UCSD-AML1 (cell line): ENCODE measurements around the gene RAB3GAP2.
"Not testable (repeated sequence)": the region's sequence is repeated elsewhere in the genome, so short reads cannot be mapped to it uniquely, and the experiment has no call there.

Experiments used
- DNase-seq: peaks from one replicate; lab custom pipeline; 2025; ENCODE audit not compliant: unreplicated experiment; lab: John Stamatoyannopoulos, UW

RAB3GAP2 gene, protein sequence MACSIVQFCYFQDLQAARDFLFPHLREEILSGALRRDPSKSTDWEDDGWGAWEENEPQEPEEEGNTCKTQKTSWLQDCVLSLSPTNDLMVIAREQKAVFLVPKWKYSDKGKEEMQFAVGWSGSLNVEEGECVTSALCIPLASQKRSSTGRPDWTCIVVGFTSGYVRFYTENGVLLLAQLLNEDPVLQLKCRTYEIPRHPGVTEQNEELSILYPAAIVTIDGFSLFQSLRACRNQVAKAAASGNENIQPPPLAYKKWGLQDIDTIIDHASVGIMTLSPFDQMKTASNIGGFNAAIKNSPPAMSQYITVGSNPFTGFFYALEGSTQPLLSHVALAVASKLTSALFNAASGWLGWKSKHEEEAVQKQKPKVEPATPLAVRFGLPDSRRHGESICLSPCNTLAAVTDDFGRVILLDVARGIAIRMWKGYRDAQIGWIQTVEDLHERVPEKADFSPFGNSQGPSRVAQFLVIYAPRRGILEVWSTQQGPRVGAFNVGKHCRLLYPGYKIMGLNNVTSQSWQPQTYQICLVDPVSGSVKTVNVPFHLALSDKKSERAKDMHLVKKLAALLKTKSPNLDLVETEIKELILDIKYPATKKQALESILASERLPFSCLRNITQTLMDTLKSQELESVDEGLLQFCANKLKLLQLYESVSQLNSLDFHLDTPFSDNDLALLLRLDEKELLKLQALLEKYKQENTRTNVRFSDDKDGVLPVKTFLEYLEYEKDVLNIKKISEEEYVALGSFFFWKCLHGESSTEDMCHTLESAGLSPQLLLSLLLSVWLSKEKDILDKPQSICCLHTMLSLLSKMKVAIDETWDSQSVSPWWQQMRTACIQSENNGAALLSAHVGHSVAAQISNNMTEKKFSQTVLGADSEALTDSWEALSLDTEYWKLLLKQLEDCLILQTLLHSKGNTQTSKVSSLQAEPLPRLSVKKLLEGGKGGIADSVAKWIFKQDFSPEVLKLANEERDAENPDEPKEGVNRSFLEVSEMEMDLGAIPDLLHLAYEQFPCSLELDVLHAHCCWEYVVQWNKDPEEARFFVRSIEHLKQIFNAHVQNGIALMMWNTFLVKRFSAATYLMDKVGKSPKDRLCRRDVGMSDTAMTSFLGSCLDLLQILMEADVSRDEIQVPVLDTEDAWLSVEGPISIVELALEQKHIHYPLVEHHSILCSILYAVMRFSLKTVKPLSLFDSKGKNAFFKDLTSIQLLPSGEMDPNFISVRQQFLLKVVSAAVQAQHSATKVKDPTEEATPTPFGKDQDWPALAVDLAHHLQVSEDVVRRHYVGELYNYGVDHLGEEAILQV (N-terminal part only)

GRCh38 chr1:220272047-220272840, at the start of gene RAB3GAP2:
TSS of gene RAB3GAP2 (minus strand) at chr1:220272453. CDS start at chr1:220272337, 116 bp downstream.
- DNase-seq: peak; percentile 94

- DNase-seq: no peak
These were observed 49.5 kb upstream of the RAB3GAP2 start for GRCh38 chr1:220321758-220322157.

DNA sequence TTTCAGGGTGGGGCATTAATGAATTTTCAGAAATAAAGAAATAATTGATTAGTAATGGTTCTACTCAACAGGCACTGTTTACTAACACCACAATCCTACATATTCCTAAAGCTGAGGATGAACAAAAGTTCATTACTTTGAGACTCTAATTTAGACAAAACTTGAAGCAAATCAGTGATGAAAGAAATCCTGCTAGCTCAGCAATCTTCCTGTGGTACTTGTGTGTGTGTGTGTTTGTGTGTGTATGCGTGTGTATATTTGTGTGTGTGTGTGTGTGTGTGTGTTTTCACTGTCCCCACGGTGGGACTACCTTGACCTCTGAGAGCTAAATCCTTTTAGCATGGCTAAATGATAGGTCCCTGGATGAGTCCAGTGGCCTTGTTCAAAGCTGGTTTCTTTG, 48.5 kb upstream of the RAB3GAP2 start:
- DNase-seq: no peak

GRCh38 chr1:220318673-220319072, 46.4 kb upstream of the RAB3GAP2 start:
- no peak for DNase-seq

GRCh38 chr1:220317161-220317560, 44.9 kb upstream of the RAB3GAP2 start:
- DNase-seq: no peak

GRCh38 chr1:220316305-220316704, 44.1 kb upstream of the RAB3GAP2 start:
- no peak for DNase-seq

DNA sequence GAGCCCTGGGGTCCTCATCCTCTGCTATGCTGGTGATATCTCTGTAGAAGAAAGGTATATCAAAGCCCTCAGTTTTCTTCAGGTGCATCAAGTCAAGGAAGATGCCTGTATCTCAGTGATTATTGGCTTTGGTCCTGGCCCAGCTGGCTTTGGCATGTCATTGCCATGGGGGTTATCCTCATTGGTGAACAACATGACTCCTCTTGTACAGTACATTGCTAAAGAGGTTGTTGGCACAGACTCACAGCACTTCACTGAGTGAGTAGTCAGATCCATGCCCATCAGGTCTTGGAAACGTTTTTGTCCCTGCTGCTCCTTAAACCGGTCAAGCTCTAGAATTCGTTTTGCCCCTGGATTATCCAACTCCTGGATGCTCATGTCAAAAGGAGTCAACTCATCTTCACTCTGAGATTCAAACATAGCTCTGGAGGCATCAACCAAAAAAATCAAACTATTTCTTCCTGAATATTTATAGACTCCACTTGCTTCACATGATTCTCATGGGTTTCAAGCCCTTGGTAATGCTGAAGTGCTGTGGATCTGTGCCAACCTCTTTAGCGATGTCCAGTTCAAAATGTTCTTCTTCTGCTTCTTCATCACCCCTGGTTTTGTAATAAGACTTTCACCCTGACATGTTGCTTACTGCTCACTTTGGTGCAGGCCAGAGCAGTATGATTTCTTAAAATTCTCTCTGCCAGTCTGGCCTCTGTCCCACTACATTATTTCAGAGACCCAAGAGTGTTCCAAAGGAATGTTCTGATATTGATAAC, 43.0 kb upstream of the RAB3GAP2 start:
- DNase-seq: no peak

DNA sequence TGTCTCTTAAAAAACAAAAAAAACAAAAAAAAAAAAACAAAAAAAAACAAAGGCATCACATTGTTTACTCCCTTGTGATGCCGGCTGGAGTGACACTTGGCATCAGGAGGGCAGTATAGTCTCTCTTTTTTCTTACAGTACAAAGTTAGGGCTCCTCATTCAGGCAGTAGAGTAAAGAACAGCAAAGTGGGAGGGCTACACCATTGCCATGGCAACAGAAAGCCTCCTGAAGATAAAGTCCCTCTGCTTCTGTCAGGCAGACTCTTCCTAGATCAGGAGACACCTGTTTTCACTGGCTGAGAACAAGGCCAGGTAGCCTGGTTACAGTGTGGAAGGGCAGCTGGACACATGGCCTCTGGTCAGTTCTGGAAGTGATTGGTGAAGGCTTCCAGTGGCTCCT, 41.3 kb upstream of the RAB3GAP2 start:
- DNase-seq: no peak

DNA sequence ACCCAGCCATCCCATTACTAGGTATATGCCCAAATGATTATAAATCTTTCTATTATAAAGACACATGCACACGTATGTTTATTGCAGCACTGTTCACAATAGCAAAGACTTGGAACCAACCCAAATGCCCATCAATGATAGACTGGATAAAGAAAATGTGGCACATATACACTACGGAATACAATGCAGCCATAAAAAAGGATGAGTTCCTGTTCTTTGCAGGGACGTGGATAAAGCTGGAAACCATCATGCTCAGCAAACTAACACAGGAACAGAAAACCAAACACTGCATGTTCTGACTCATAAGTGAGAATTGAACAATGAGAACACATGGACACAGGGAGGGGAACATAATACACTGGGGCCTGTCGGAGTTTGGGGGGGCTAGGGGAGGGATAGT, 37.9 kb upstream of the RAB3GAP2 start:
- DNase-seq: not testable (repeated sequence)

- DNase-seq: no peak
These were observed 35.4 kb upstream of the RAB3GAP2 start for GRCh38 chr1:220307607-220308006.

DNA sequence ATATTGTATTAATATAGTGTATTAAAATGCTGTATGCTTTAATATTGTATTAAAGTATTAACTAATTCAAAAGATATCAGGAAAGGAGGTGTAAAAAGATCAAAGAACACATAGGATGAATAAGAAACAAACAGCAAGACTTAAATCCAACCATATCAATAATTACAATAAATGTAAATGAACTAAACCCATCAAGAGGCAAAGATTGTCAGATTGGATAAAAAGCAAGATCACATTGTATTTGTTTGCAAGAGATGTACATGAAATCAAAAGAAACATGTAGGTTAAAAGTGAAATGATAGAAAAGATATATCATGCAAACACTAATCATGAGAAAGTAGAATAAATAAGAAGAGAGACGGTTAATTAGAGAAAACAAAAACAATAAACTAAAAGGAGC, 34.1 kb upstream of the RAB3GAP2 start:
- no peak for DNase-seq

GRCh38 chr1:220303871-220304270, 31.6 kb upstream of the RAB3GAP2 start:
- DNase-seq: no peak

- no peak for DNase-seq
These were observed 29.4 kb upstream of the RAB3GAP2 start for GRCh38 chr1:220301630-220302029.

DNA sequence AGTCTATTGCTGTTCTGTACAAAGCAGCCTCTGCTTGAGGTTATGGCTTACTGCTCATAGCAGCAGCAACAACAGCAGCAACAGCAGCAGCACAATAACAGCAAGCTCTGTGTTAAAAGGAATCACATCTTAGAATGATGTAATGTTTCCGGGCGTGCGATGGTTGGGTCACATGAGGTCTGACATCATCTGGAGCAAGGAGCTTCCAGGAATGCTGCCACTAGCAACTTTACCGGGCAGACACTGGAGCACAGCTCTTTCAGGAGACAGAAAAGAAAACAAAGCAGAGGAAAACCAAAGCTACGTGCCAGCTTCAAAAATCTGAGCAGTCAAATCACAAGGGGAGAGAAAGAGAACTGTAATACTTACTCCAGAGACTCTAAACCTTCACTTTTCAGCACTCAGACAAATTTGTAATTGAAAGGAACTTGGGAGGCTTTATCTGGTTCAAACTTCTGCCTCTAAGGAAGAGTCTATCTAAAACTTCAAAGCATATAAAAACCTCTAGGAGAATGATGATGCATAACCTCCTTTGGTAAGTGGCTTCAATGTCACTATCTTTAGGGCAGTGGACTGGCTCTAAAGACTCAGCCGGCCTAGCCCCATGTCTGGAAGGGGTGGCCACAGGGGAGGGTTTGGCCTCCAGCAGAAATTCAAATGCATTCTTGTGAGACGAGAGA, 28.3 kb upstream of the RAB3GAP2 start:
- no peak for DNase-seq

DNA sequence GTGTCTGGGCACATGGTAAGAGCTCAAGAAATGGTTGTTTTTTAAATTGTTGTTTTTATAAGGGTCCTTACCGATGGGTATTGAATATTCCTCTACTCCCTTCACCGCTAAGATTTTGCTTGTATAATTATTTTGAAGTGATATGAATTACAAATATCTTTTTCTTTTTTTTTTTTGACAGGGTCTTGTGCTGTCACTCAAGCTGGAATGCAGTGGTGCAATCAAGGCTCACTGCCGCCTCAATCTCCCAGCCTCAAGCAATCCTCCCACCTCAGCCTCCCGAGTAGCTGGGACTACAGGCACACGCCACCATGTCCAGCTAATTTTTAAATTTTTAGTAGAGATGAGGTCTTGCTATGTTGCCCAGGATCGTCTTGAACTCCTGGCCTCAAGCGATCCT, 27.1 kb upstream of the RAB3GAP2 start:
- DNase-seq: no peak

DNA sequence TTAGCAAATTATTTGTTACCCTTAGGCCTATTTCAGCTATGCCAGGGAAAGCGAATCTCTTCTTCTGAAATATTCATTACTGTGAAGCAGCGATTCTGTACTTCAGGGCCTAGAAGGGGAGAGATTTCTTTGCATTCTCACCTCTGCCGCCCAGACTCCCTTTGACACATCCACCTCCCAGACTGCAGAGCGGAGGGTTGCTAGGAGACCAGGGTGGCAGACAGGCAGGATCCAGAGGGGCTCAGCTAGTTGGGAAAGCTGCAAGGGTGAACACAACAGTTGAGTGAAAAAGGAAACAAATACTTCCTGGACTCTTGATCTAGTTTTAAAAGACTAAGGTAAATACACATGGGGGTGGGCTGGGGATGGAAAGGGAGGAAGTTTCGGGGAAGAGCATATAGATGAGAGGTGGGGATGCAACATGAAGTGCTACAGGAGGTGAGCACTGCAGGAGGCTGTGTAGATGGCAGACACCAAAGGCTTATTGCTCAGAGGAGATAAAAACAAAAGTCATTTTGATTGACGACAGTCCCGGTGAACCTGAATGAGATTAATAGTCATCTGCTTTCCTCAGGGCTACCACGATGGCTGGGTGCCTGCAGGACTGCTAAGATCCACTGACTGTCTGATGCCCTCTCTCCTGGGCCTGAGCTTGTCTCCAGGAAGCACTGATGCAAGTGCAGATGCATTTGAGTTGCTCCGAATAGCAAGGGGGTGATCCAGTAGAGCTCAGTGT, 26.4 kb upstream of the RAB3GAP2 start:
- DNase-seq: no peak

- DNase-seq: no peak
These were observed 24.7 kb upstream of the RAB3GAP2 start for GRCh38 chr1:220296981-220297380.

DNA sequence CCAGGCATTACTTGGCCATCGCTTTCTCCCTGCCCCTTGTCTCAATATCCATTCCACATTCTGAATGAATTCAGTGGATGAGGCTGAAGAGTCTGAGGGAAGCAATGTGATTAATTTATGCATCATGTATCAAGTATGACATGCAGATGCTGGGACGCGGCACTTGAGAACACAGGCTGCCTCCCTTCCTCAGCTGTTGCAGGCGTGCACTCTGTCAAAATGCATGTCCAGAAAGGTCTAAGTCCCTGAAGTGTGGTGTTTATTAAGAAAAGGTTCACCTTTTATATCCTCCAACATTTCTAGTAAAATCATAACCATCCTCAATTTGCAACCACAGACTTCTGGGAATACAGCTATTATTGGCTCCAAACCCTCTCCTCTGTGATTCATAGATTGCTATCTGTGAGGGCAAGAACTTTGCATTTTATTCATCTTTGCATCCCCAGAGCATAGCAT, 22.6 kb upstream of the RAB3GAP2 start:
- no peak for DNase-seq
